ENCODE measurements around the gene YBX3. TPM values are rescaled to one million over a fixed set of nuclear protein-coding genes. Genes with fewer than 3 reads are reported as not detected.

Gene YBX3
- 72.3 and 86.2 TPM in 2 replicates for total RNA-seq

DNA sequence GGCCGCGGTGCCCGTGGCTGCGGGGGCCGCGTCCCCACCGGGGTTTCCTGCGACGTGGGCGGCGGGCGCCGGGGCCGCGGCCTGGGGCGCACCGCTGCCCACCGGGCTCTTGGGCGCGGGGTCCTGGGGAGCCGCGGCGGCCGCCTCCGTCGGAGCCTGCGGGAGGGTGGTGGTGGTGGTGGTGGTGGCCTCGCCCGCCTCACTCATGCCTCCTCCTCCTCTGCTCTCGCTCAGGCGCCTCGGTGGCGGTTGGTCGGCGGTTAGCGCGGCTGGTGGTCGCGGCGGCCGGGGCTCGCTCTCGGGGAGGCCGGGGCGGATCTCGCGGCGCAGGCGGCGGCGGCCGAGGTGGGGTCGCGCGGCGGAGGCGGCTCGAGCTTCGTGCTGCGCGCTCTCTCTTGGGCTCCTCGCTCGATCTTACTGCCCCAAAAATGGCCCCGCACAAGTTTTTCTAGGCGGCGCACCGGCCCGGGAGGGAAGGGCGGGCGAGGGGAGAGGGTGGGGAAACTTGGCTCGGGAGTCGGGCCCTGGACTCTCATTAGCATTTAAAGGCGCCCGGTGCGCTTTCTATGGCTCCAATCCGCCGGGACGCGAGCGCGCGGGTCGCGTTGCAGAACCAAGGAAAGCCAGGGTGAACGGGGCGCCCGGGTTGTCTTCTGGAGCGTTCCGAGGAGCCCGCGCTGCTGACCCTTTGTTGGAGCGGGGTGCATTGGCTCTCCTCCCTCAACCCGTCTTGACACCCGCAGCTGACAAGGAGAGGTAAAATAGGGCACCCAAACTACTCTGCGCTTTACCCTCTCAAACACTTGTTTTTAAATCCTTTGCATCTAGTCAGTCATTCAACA, at the start of gene YBX3:
Gene YBX3 (minus strand): TSS at position 419 of the 842 bp plus-strand sequence. CDS start 212 bp downstream, at position 207.

DNA sequence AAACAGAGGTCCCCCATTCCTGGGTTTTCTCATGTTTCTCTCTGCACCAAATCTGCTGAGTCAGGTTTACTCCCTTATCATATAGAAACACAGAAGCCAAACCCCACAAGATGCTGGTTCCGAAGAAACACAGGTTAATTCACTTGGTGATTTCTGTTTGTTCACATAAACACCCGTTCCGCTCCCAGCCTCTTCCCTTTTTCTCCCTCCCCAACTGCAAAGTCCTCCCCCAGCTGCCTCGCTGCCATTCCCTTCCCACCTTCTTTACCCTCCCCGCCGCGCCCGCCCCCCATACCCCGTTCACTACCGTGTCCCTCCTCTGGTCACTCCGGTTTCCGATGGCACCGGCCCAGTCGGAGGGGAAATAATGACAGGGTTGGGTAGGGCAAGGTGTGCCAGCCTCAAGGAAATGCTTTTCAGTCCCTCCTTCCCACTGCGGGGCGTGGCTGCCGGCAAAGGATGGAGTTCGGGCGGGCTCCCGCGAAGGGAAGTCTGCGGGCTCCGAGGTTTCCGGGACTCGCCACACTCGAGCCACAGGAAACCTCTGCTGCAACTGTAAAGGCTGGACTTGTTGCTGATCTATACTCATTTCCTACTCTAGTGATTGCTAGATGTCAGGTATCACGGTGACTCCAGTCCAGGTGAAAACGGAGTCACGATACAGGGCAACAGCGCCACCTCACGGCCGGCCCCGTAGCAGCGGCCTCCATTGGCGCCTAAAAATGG, 49.3 kb downstream of the YBX3 start, which contains the start of gene STYK1:
Gene STYK1 (minus strand): TSS at position 394 of the 726 bp plus-strand sequence. CDS start 39,434 bp downstream, outside the sequence.

Other genes with a start within 250 kb of the YBX3 start
- 0.34 and 0.95 TPM in 2 replicates for gene EIF2S3B, start 217.4 kb downstream of the YBX3 start, total RNA-seq
- gene MAGOHB, start 109.7 kb downstream of the YBX3 start, total RNA-seq: 15.0 and 22.9 TPM in 2 replicates
- 0.16 and 0.69 TPM in 2 replicates for gene STYK1, start 49.3 kb downstream of the YBX3 start, total RNA-seq
- not detected in 2 replicates for gene TAS2R7, start 79.3 kb upstream of the YBX3 start, total RNA-seq
- 0.26 TPM in 1 of 2 replicates, not detected in the other for gene TAS2R8, start 84.0 kb upstream of the YBX3 start, total RNA-seq
- gene TAS2R9, start 86.8 kb upstream of the YBX3 start, total RNA-seq: 0.09 and 0.16 TPM in 2 replicates
- gene TAS2R10, start 103.0 kb upstream of the YBX3 start, total RNA-seq: 0.60 and 1.3 TPM in 2 replicates
- 0.32 and 0.60 TPM in 2 replicates for gene PRR4, start 126.2 kb upstream of the YBX3 start, total RNA-seq
- gene PRH1, start 160.9 kb upstream of the YBX3 start, total RNA-seq: 15.9 and 21.0 TPM in 2 replicates
- 0.69 and 0.95 TPM in 2 replicates for gene TAS2R13, start 186.2 kb upstream of the YBX3 start, total RNA-seq
- 0.63 TPM in 1 of 2 replicates, not detected in the other for gene PRH2, start 205.9 kb upstream of the YBX3 start, total RNA-seq
- gene TAS2R14, start 215.9 kb upstream of the YBX3 start, total RNA-seq: 1.7 and 2.0 TPM in 2 replicates

All from bronchial smooth muscle cell (primary cell).